C4-2B (cell line): ENCODE measurements around the gene CIBAR2.

Experiments used
- H3K27ac ChIP-seq: fragments of 450-650 bp; 2 replicates; pipeline ENCODE4 v1.5.1; 2017
- ZFX ChIP-seq: fragments of 450-650 bp; IDR thresholded peaks from 2 replicates; pipeline ENCODE4 v1.6.1; 2017
- TF ChIP-seq, protein P1 (sequence below): fragments of 450-650 bp; conservative IDR thresholded peaks from 2 replicates; pipeline ENCODE4 v1.5.1; 2017; ENCODE audit warnings: mild to moderate bottlenecking

Gene CIBAR2

DNA sequence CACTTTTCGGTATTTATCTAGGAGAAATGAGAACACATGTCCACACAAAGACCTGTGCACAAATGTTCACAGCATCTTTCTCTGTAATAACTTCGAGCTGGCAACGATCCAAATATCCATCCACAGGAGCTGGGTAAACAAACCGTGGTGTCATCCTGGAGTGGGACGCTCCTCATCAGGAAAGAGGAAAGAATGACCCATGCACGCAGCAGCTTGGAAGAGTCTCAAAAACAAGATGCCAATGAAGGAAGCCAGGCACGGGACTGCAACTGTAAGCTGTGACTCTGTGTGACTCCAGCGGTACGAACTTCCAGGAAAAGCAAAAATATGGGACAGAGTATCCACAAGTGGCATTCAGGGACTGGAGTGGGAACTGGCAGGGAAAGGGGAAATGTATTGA lies 36.7 kb upstream of the CIBAR2 start:
- H3K27ac ChIP-seq = peak overlapping the region; percentile 19
- TF ChIP-seq, protein P1, sequence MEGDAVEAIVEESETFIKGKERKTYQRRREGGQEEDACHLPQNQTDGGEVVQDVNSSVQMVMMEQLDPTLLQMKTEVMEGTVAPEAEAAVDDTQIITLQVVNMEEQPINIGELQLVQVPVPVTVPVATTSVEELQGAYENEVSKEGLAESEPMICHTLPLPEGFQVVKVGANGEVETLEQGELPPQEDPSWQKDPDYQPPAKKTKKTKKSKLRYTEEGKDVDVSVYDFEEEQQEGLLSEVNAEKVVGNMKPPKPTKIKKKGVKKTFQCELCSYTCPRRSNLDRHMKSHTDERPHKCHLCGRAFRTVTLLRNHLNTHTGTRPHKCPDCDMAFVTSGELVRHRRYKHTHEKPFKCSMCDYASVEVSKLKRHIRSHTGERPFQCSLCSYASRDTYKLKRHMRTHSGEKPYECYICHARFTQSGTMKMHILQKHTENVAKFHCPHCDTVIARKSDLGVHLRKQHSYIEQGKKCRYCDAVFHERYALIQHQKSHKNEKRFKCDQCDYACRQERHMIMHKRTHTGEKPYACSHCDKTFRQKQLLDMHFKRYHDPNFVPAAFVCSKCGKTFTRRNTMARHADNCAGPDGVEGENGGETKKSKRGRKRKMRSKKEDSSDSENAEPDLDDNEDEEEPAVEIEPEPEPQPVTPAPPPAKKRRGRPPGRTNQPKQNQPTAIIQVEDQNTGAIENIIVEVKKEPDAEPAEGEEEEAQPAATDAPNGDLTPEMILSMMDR = no peak
- no peak for TF ChIP-seq ZFX

DNA sequence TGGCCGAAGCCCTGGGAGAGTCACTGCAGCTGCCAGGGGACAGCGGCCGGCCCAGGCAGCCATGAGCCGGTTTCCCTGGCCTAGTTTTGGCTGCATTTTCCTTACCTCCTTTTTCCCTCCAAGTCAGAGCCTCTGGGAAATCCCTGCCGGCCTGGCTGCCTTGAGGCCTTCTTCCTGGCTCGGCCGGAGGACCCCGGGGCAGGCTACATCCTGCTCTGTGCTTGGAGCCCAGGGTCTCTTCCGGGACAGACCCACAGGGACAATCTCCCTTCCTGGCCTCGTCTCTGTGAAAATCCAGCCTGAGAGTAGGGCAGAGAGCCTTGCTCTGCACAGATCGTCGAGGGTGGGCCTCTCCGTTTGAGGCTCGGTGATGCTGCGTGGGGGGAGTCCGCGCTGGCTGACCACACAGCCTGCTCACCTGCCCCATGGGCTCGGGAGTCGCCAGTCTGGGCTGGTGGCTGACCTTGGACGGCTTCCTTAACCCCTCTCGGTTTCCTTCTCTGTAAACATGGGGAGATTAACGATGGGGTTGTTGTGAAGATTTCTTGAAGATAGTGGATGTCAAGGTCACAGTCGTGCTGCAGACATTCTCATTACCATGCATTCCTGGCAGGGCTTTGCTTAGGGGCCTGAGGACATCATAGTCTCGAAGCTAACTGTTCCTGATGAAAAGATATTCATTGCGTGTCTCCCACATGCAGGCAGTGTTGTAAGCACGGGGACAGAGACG lies 34.8 kb upstream of the CIBAR2 start:
- TF ChIP-seq ZFX = no peak
- TF ChIP-seq, protein P1 = no peak
- H3K27ac ChIP-seq = peak overlapping the region; percentile 9; the same call in 1 of the 2 replicates

DNA sequence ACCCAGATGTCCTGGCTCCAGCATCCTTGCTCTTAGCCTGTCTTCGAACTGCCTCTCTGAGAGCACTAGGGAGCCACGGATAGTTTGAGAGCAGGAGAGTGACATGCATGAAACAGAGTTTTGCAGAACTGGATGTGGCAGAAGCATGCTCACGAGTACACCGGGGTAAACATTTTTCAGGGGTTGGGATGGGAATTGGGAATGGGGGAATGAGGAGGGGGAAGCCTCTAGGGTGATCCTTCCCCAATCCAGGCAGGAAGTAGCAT lies 34.2 kb upstream of the CIBAR2 start:
- TF ChIP-seq ZFX = no peak
- TF ChIP-seq, protein P1 = no peak
- H3K27ac ChIP-seq = no peak overlapping the region

DNA sequence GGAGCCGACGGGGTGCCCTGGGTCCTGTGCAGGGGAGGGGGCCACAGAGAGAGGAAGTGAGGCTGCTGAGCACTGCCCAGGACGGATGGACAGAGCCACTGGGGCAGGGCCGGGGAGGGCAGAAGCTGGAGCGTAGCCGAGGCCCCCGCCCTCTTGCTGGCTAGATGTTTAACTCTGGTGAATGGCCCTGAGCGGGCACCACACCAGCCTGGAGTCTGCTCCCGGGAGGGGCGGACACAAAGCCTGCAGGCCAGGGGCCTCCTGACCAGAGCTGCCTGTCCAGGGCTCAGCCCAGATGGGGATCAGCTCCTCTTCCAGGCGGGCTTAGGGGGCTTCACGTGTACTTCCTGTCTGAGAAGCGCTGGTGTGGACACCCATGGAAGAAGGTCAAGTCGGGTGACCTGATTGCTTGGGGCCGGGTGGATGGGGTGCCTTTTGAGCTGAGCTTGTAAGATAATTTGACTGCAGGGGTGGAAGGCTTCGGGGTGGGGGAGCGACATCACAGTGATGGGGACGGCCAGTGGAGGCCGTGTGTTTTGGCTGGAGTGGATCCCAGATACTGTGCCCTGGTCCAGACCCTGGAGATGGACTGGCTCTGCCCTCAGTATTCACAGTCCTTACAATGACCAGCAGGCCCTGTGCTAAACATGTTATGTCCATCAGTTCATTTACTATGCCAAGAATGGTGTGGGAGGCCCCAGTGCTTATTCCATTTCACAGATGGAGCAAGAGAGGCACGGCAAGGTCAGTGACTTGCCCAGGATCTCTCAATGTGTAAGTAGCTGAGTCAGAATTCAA lies 33.7 kb upstream of the CIBAR2 start:
- no peak overlapping the region for H3K27ac ChIP-seq

DNA sequence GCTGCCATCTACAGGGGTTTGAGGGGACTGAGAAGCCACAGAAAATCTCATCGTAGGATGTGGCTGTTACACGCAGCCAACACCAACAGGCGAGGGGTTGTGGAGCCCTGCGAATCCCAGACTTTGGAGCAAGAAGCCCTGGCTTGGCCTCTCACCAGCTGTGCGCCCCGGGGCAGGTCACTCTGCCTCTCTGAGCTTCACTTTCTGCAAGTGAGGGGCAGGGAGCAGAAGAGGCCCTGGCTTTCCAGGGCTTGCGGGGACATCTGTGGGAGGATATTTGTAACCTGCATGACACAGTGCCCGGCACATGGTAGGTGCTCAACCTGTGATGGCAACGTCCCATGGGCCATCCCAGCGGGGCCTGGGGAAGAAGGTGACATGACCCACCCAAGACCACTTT lies 32.9 kb upstream of the CIBAR2 start:
- H3K27ac ChIP-seq = no peak overlapping the region
- TF ChIP-seq, protein P1 = no peak
- no peak for TF ChIP-seq ZFX

More for the DNA sequence above, 33.7 kb upstream of the CIBAR2 start:
- TF ChIP-seq ZFX = no peak
- TF ChIP-seq, protein P1 = no peak

DNA sequence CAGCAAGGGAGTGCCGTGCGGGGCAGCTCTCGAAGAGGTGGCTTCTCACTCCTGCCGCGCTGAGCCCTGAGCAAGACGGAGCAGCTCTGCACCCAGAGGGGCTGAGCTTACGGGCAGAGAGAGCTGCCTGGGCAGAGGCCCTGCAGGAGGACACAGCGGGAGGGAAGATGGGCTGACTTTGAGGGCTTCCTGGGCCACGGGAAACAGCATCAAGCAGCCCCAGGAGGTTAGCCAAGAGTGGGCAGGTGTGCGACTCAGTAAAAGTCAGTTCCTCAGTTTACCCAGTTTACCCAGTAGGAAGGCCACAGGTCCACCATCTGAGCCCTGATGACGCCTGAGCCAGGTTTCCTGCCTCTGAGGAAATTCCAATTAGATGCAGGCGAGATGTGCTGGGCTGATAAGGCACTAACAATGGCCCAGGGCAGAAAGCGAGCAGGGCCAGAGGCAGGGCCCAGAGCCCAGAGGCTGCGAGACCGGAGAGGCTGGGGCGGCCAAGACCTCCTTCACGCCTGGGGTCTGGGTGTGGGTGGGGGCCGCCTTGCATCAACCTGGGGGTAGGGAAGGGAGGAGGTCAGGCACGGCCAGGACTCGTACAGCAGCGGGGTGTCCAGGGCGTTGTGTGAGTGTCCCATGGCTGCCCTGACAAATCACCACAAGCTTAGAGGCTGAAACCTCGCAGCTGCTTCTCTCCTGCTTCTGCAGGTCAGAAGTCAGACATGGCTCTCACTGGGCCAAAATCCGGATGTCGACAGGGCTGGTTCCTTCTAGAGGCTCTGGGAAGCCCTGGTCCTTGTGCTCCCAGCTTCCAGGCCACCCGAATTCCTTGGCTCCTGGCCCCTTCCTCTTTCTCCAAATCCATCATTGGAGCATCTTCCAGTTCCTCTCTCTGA lies 32.0 kb upstream of the CIBAR2 start:
- TF ChIP-seq, protein P1 = no peak
- TF ChIP-seq ZFX = no peak
- H3K27ac ChIP-seq = no peak overlapping the region

DNA sequence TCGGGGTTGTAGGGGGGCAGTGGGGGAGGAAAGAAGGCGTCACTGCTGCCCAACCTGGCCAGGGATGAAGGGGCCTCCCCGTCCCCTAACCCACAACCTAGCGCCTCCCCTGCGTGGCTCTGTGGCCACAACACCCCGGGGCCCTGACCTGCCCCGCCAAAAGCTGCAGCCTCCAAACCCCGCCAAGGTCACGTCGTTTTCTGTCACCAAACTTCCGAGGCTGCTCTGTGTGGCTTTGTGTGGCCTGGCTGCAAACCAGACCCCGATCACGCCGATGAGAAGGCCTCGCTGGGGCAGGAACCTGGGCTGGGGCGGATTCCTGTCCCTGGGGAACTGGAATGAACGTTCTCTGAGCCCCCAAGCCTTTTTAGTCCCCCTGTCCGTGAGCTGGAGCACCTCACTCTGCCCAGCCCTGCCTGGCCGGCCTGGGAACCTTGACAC lies 30.5 kb upstream of the CIBAR2 start:
- TF ChIP-seq, protein P1 = no peak
- TF ChIP-seq ZFX = no peak
- no peak overlapping the region for H3K27ac ChIP-seq
